ENCODE measurements around the gene GBX2.

The GBX2 gene

GRCh38 chr2:236167297-236168109 lies 683 bp downstream of the GBX2 start:
- no peak for DNase-seq (ENCODE audit: low read depth, low spot score)

GRCh38 chr2:236166796-236167296 lies 1.3 kb downstream of the GBX2 start:
- DNase-seq (ENCODE audit: low read depth, low spot score): no peak

- DNase-seq (ENCODE audit: low read depth, low spot score): no peak
Measured at GRCh38 chr2:236165842-236166795, 2.1 kb downstream of the GBX2 start.

- DNase-seq (ENCODE audit: low read depth, low spot score): no peak
Measured at GRCh38 chr2:236164925-236165841, 3.0 kb downstream of the GBX2 start.

GRCh38 chr2:236164201-236164924 lies 3.8 kb downstream of the GBX2 start:
- DNase-seq (ENCODE audit: low read depth, low spot score): no peak

GRCh38 chr2:236163471-236164200 lies 4.5 kb downstream of the GBX2 start:
- no peak for DNase-seq (ENCODE audit: low read depth, low spot score)

GRCh38 chr2:236162882-236163470 lies 5.2 kb downstream of the GBX2 start:
- no peak for DNase-seq (ENCODE audit: low read depth, low spot score)

- DNase-seq (ENCODE audit: low read depth, low spot score): no peak
Measured at GRCh38 chr2:236162031-236162845, 5.9 kb downstream of the GBX2 start.

- no peak for DNase-seq (ENCODE audit: low read depth, low spot score)
Measured at GRCh38 chr2:236161531-236161930, 6.7 kb downstream of the GBX2 start.

- no peak for DNase-seq (ENCODE audit: low read depth, low spot score)
Measured at GRCh38 chr2:236161082-236161462, 7.1 kb downstream of the GBX2 start.

GRCh38 chr2:236160366-236161081 lies 7.7 kb downstream of the GBX2 start:
- no peak for DNase-seq (ENCODE audit: low read depth, low spot score)

- no peak for DNase-seq (ENCODE audit: low read depth, low spot score)
Measured at GRCh38 chr2:236159778-236160170, 8.4 kb downstream of the GBX2 start.

GRCh38 chr2:236158969-236159777 lies 9.0 kb downstream of the GBX2 start:
- no peak for DNase-seq (ENCODE audit: low read depth, low spot score)

GRCh38 chr2:236157815-236158498 lies 10.2 kb downstream of the GBX2 start:
- DNase-seq (ENCODE audit: low read depth, low spot score): no peak

- DNase-seq (ENCODE audit: low read depth, low spot score): no peak
Measured at GRCh38 chr2:236157366-236157765, 10.8 kb downstream of the GBX2 start.

- no peak for DNase-seq (ENCODE audit: low read depth, low spot score)
Measured at GRCh38 chr2:236156860-236157194, 11.4 kb downstream of the GBX2 start.
